NB4 (cell line): ENCODE measurements around the gene ITGAE.

Experiments used
- DNase-seq: peaks from one replicate; pipeline ENCODE4 v3.0.0; 2010; ENCODE audit warnings: low read depth
- H3K4me3 ChIP-seq: one replicate; pipeline ENCODE4 v1.5.1; 2011; ENCODE audit warnings: mild to moderate bottlenecking, low read depth, low read length, moderate library complexity
- MYC ChIP-seq: IDR thresholded peaks from 2 replicates; pipeline ENCODE4 v1.6.1; 2011; ENCODE audit warnings: low read depth, low read length
- POLR2A ChIP-seq: IDR thresholded peaks from 2 replicates; pipeline ENCODE4 v1.6.1; 2011; ENCODE audit warnings: mild to moderate bottlenecking; ENCODE audit not compliant: insufficient read length; ENCODE audit errors: extremely low read depth
- TF ChIP-seq, protein P1 (sequence below): IDR thresholded peaks from 2 replicates; pipeline ENCODE4 v1.6.1; 2011; ENCODE audit warnings: low read depth, low read length
- TF ChIP-seq, protein P2 (sequence below): IDR thresholded peaks from one replicate; pipeline ENCODE4 v1.5.1; 2012; ENCODE audit warnings: low read depth, low read length

Gene ITGAE

DNA sequence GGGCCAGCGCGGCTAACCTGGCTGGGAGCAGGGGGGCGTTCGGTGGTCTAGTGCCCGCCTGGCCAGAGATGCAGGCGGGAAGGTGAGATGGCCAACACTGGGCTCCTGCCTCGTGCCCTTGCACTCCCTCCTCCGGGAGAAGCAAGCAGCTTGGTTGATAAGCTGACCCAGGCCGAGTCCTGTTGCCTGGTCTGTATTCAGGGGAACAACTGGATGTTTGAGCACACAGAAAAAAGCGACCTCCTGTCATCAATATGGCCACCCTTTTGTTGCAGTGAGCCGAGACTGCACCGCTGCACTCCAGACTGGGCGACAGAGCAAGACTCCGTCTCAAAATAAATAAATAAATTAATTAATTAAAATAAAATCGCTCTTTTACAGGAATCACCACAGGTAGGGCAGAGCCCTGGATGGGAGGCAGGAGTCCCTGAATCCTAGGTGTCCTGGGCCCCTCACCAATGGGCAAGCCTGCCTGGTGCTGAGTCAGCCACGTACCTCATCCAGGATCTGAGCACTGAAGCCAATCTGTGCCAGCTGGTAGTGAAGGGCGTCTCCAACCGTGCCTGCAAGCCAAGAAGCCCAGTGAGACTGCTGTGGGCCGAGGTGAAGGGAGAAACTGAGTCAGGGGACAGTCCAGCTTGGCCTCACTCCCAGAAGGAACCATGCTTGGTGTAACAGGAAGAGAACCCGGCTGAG, 45.5 kb downstream of the ITGAE start:
- no peak overlapping the region for H3K4me3 ChIP-seq
- no peak for DNase-seq
- TF ChIP-seq, protein P1, sequence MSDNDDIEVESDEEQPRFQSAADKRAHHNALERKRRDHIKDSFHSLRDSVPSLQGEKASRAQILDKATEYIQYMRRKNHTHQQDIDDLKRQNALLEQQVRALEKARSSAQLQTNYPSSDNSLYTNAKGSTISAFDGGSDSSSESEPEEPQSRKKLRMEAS: no peak
- TF ChIP-seq POLR2A: no peak
- TF ChIP-seq, protein P2, sequence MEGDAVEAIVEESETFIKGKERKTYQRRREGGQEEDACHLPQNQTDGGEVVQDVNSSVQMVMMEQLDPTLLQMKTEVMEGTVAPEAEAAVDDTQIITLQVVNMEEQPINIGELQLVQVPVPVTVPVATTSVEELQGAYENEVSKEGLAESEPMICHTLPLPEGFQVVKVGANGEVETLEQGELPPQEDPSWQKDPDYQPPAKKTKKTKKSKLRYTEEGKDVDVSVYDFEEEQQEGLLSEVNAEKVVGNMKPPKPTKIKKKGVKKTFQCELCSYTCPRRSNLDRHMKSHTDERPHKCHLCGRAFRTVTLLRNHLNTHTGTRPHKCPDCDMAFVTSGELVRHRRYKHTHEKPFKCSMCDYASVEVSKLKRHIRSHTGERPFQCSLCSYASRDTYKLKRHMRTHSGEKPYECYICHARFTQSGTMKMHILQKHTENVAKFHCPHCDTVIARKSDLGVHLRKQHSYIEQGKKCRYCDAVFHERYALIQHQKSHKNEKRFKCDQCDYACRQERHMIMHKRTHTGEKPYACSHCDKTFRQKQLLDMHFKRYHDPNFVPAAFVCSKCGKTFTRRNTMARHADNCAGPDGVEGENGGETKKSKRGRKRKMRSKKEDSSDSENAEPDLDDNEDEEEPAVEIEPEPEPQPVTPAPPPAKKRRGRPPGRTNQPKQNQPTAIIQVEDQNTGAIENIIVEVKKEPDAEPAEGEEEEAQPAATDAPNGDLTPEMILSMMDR: no peak
- no peak for TF ChIP-seq MYC

DNA sequence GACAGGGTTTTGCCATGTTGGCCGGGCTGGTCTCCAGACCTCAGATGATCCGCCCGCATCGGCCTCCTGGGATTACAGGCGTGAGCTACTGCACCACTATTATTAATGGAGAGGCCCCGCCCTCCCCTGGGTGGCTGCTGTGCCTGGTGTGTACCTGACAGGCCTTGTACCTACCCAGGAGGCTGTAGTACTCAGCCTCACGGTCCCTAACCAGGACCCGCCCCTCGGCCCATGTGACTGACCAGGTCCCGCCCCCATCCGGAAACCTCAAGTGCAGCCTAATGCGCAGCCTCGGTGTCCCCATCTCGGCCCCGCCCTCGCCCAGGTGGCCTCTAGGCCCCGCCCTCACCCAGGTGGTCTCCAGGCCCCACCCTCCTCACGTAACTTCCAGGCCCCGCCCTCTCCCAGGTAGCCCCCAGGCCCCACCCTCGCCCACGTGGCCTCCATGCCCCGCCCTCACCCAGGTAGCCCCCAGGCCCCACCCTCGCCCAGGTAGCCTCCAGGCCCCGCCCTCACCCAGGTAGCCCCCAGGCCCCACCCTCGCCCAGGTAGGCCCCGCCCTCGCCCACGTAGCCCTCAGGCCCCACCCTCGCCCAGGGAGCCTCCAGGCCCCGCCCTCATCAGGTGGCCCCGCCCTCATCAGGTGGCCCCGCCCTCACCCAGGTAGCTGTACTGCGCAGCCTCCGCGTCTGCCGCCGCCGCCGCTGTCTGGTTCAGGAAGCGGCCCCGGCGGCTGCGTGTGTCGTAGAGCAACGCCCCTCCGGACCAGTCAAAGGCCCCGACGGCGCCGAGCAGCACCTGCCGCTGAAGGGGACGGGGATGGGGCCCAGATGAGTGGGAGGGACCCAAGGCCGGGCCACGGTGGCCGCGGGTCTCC, 46.3 kb downstream of the ITGAE start:
- DNase-seq: no peak
- no peak for TF ChIP-seq POLR2A
- TF ChIP-seq MYC: no peak
- TF ChIP-seq, protein P2: no peak
- TF ChIP-seq, protein P1: no peak
- no peak overlapping the region for H3K4me3 ChIP-seq

DNA sequence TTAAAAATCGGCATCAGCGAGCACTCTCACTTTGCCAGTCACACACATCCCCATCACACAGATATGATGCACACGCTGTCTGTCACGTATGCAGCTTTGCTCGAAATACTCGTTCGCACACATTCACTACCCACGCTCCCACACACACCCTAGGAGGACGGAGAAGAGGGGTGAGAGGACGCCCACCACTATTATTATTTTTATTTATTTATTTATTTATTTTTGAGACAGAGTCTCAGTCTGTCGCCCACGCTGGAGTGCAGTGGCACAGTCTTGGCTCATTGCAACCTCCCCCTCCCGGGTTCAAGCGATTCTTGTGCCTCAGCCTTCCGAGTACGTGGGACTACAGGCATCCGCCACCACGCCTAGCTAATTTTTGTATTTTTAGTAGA, 46.9 kb downstream of the ITGAE start:
- TF ChIP-seq, protein P1: no peak
- TF ChIP-seq POLR2A: no peak
- TF ChIP-seq MYC: no peak
- TF ChIP-seq, protein P2: no peak
- H3K4me3 ChIP-seq: no peak overlapping the region
- no peak for DNase-seq

DNA sequence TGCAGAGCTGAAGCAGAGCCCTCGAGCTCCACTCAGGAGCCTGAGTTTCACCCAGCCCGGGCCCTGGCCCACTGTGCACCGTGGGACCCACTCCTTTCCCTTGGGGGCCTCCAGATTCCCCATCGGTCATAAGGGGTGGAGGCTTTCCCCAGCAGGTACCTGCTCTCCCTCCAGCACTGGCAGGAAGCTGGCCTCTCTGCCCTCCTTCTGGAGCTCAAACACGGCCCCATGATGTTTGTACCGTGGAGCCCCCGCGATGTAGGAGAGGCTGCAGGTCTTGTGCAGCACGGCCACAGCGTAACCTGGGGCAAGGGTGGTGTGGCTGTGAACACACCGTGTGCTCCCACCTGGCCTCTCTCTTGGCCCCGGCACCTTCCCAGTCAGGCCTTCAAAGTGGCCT, 47.4 kb downstream of the ITGAE start:
- TF ChIP-seq, protein P1: no peak
- TF ChIP-seq MYC (no peak), POLR2A (no peak)
- TF ChIP-seq, protein P2: no peak
- no peak overlapping the region for H3K4me3 ChIP-seq
- no peak for DNase-seq

DNA sequence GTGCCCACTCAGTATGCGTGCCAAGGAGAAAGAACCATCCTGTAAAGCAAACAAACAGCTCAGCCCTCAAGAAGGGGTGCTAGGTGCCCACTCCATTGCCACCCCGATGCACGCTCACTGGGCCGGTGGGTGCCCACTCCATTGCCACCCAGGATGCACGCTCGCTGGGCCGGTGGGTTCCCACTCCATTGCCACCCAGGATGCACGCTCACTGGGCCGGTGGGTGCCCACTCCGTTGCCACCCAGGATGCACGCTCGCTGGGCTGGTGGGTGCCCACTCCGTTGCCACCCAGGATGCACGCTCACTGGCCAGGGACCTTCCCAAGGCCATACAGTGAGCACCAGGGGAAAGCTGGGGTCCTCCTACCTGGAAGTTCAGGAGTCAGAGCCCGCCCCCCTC, 49.2 kb downstream of the ITGAE start:
- DNase-seq: no peak
- TF ChIP-seq MYC (no peak), POLR2A (no peak)
- TF ChIP-seq, protein P1: no peak
- TF ChIP-seq, protein P2: no peak
- no peak overlapping the region for H3K4me3 ChIP-seq
